G401 (cell line): ENCODE data around the gene QTRT2. TPM values are rescaled to one million over a fixed set of nuclear protein-coding genes. Genes with fewer than 3 reads are reported as not detected.

ENCODE experiments used
- DNase-seq: peaks from one replicate; pipeline ENCODE4 v3.0.0-alpha.2; 2015; ENCODE audit warnings: low spot score
- in situ Hi-C: cut with HindIII; loops from 2 replicates; pipeline ENCODE4 v1.10.0; 2016; ENCODE audit warnings: low sequenced_read_pairs, mixed read lengths
- total RNA-seq: library from RNA; depleted of rRNA; stranded (reverse); fragments of >200 nt; shearing (Covaris generic); gene quantifications from 2 replicates; pipeline ENCODE4 v1.2.3, GENCODE V29; 2014; rRNA removed

The QTRT2 gene
- total RNA-seq, 1 experiment from 2014 or later, result 38.6 TPM

- DNase-seq, result no peak
- in situ Hi-C loops, result no loop called here
These were observed 58.2 kb downstream of the QTRT2 start for GRCh38 chr3:114114719-114115118.

DNA sequence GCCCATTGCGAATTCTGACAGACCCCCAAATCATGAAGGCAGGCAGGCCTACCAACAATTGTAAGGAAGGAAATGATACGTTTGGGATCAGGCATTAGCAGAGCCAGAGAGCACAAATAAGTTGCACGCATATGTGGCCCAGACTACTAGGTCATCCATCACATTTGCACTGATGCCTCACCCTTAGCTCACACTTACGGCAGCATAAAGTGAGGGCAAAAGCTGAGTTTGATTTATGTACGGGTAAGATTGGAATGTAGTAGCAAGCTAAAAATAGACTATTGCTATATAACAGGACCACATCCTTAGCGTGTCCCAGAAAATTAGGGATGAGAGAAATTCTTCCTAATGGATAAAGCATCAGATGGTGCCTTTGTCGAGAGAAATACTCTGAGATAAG is 58.6 kb downstream of the QTRT2 start:
- in situ Hi-C loops, result no loop called here
- no peak for DNase-seq

GRCh38 chr3:114119776-114120175 is 63.2 kb downstream of the QTRT2 start:
- DNase-seq, result no peak
- in situ Hi-C loops, result no loop called here

DNA sequence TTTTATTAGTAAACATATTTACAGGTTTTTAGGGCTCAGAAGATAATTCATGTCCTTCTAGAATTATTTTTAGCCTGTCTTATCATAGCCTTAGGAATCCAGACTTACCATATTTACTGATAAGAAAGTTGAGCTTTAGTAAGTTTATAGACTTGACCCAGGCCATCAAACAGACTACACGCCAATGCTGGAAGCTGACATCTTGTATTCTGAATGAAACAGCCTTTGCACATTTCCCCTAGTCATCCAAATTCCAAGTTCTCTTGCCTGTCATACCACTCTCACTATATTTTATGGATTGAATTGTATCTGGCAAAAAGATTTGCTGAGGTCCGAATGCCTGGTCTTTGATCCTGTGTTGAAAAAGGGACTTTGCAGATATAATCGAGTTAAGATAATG is 63.7 kb downstream of the QTRT2 start:
- in situ Hi-C loops, result no loop called here
- DNase-seq, result no peak

- no peak for DNase-seq
These were observed 65.6 kb downstream of the QTRT2 start for GRCh38 chr3:114122027-114122709.

GRCh38 chr3:114126461-114126860 is 69.9 kb downstream of the QTRT2 start:
- no peak for DNase-seq
- in situ Hi-C loops, result no loop called here

More at GRCh38 chr3:114122027-114122709, 65.6 kb downstream of the QTRT2 start:
- in situ Hi-C loops, result no loop called here

DNA sequence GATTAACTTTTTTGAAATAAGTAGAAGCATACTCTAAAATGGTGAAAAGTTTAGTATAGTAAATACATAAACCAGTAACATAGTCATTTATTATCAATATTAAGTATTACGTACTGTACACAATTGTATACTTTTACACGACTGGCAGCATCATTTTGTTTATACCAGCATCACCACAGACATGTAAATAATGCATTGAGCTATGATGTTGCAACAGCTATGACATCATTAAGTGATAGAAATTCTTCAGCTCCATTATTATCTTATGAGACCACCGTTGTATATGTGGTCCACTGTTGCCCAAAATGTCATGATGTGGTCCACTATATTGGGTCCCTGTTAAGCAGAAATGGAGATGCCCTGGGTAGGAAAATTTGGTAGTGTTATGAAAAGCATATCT is 71.0 kb downstream of the QTRT2 start:
- in situ Hi-C loops, result no loop called here
- DNase-seq, result no peak

- no peak for DNase-seq
- in situ Hi-C loops, result no loop called here
These were observed 71.7 kb downstream of the QTRT2 start for GRCh38 chr3:114128231-114128630.

DNA sequence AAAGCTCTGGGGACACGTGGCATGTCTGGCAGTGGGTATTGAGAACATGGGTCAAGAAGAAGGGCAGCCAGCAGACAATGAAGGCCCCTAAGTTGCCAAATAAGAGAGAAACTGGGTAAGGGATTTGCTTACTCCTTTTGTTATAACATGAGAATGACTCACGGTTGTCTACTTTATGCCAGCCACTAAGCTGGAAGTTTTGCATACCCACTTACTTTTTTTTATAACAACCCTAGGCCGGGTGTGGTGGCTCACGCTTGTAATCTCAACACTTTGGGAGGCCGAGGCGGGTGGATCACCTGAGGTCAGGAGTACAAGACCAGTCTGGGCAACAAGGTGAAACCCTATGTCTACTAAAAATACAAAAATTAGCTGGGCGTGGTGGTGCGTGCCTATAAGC is 72.3 kb downstream of the QTRT2 start:
- in situ Hi-C loops, result no loop called here
- DNase-seq, result no peak

DNA sequence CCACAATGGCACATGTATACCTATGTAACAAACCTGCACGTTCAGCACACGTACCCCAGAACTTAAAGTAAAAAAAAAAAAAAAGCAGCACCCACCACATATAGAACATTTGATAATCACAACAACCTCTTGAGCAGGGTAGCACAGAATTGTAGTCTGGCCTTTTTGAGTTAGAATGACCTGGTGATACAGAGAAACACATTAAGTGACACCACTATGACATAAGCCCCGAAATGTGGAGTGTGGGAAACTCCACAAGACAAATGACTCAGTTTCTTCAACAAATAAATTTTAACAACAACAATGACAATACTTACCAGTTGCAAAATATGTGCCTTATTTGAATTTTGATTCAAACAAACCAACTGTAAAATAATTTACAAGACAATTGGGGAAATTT is 76.0 kb downstream of the QTRT2 start:
- in situ Hi-C loops, result no loop called here
- DNase-seq, result no peak

- in situ Hi-C loops, result no loop called here
- DNase-seq, result no peak
These were observed 77.4 kb downstream of the QTRT2 start for GRCh38 chr3:114133947-114134346.

Other genes starting within 250 kb of the QTRT2 start
- 8.1 and 13.5 TPM in 2 replicates for gene GRAMD1C, start 217.9 kb upstream of the QTRT2 start, total RNA-seq
- 8.0 and 12.1 TPM in 2 replicates for gene ZDHHC23, start 108.7 kb upstream of the QTRT2 start, total RNA-seq
- gene CCDC191, start 211 bp upstream of the QTRT2 start, total RNA-seq, result 0.49 and 0.54 TPM in 2 replicates
- gene DRD3, start 122.3 kb downstream of the QTRT2 start, total RNA-seq, result not detected in 2 replicates
- gene ZNF80, start 180.8 kb downstream of the QTRT2 start, total RNA-seq, result not detected in 2 replicates
- gene TIGIT, start 237.3 kb downstream of the QTRT2 start, total RNA-seq, result not detected in 2 replicates